ENCODE data around the gene PLCB4. TPM values are rescaled to one million over a fixed set of nuclear protein-coding genes. Genes with fewer than 3 reads are reported as not detected.
"Not testable (repeated sequence)": the region's sequence is repeated elsewhere in the genome, so short reads cannot be mapped to it uniquely, and the experiment has no call there.

Gene PLCB4
- total RNA-seq, 6 experiments from 2014 or later, result 71.8 to 95.7 (median 79.1) TPM

- Mint-ChIP-seq H3K27me3 (ENCODE audit: insufficient read depth) (no peaks in the 10 kb centered on the region), H3K4me1 (ENCODE audit: low read depth) (peaks cover 55% of the 10 kb centered on the region), H3K27ac (peak overlapping the region; percentile 89), H3K4me3 (no peak overlapping the region; the same call in 1 of the 2 replicates), H3K9me3 (no peaks in the 10 kb centered on the region), H3K36me3 (ENCODE audit: low read depth) (no peaks in the 10 kb centered on the region; the same call in 1 of the 2 replicates)
- TF ChIP-seq CTCF (IDR thresholded peaks at IDR 0.05), result no peak
- peak; percentile 42 for DNase-seq
Measured at GRCh38 chr20:9040863-9041524, 27.9 kb upstream of the PLCB4 start.

DNA sequence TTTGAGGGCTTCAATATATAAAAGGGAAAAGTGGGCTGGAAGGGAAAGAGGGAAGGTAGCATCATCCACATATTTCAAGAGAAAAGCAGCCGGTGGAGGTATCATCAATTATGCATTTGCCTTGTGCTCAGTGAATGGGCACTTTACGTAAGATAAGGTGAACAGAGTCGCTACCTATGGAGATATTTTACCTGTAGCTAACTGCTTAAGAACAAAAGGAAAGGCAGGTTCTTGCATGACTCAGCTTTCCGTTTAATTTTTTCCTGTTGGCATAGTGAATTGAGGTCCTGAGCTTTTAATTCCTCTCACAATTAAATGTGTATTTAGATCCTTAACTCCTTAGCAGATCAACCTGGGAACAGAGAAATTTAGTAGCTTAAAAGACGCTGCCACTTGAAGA, 25.5 kb upstream of the PLCB4 start:
- peaks cover 11% of the 10 kb centered on the region; the same call in 1 of the 2 replicates for H3K36me3 Mint-ChIP-seq (ENCODE audit: low read depth)
- H3K27ac Mint-ChIP-seq, result no peak overlapping the region
- DNase-seq, result no peak
- H3K4me1 Mint-ChIP-seq (ENCODE audit: low read depth), result peaks cover 43% of the 10 kb centered on the region
- no peak for TF ChIP-seq CTCF (IDR thresholded peaks at IDR 0.05)
- H3K4me3 Mint-ChIP-seq, result no peak overlapping the region
- no peaks in the 10 kb centered on the region for H3K27me3 Mint-ChIP-seq (ENCODE audit: insufficient read depth)
- peaks cover 9% of the 10 kb centered on the region for H3K9me3 Mint-ChIP-seq

DNA sequence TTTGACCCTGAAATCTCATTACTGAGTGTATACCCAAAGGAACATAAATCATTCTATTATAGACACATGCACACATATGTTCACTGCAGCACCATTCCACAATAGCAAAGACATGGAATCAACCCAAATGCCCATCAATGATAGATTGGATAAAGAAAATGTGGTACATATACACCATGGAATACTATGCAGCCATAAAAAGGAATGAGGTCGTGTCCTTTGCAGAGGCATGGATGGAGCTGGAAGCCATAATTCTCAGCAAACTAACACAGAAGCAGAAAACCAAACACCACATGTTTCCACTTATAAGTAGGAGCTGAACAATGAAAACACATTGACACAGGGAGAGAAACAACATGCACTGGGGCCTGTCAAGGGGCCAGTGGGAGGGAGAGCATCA, 21.0 kb upstream of the PLCB4 start:
- not testable (repeated sequence) for H3K27ac Mint-ChIP-seq; DNase-seq; H3K27me3 Mint-ChIP-seq (ENCODE audit: insufficient read depth); H3K9me3 Mint-ChIP-seq; H3K4me3 Mint-ChIP-seq
- H3K4me1 Mint-ChIP-seq (ENCODE audit: low read depth), result peaks cover 49% of the 10 kb centered on the region
- peaks cover 22% of the 10 kb centered on the region for H3K36me3 Mint-ChIP-seq (ENCODE audit: low read depth)

DNA sequence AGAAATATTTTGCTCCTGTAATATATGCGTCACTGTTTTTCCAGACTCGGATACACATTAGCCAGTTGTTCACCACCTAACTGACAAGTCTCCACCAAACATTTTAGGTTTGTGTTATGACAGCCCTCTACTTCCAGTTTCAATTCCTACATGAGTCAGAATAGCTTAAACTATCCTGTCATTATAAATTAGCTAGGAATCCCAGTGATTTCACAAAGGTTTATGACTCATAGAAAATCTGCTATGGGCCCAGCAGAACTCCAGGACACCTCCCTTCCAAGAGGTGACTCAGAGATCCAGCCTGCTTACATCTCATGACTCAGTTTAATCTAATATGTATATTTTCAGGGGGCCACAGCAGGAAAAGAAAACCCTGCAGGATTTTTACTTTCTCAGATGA, 17.4 kb upstream of the PLCB4 start:
- H3K27ac Mint-ChIP-seq, result peak overlapping the region; percentile 94
- no peak for TF ChIP-seq CTCF (IDR thresholded peaks at IDR 0.05)
- H3K4me3 Mint-ChIP-seq, result peak overlapping the region; percentile 80
- peaks cover 24% of the 10 kb centered on the region for H3K36me3 Mint-ChIP-seq (ENCODE audit: low read depth)
- peaks cover 77% of the 10 kb centered on the region for H3K4me1 Mint-ChIP-seq (ENCODE audit: low read depth)
- H3K27me3 Mint-ChIP-seq (ENCODE audit: insufficient read depth), result peaks cover 2% of the 10 kb centered on the region; the same call in 1 of the 2 replicates
- peaks cover 9% of the 10 kb centered on the region for H3K9me3 Mint-ChIP-seq
- DNase-seq, result peak; percentile 98

DNA sequence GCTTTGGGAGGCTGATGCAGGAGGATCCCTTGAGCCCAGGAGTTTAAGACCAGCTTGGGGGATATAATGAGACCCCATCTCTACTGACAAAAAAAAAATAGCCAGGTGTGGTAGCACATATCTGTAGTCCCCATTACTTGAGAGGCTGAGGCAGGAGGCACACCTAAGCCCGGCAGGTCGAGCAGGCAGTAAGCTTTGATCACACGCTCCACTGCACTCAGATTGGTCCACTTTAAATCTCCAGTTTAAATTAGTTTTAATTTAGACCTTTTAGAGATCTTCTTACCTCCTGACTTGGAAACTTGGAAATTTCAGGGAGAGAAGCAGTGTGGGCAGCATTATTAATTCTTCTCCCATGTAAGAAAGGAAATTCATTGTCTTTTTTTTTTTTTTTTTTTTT, 16.8 kb upstream of the PLCB4 start:
- no peak for DNase-seq
- H3K36me3 Mint-ChIP-seq (ENCODE audit: low read depth), result peaks cover 29% of the 10 kb centered on the region
- H3K27me3 Mint-ChIP-seq (ENCODE audit: insufficient read depth), result peaks cover 2% of the 10 kb centered on the region; the same call in 1 of the 2 replicates
- no peak for TF ChIP-seq CTCF (IDR thresholded peaks at IDR 0.05)
- peaks cover 79% of the 10 kb centered on the region for H3K4me1 Mint-ChIP-seq (ENCODE audit: low read depth)
- H3K9me3 Mint-ChIP-seq, result peaks cover 9% of the 10 kb centered on the region
- peak overlapping the region; percentile 80 for H3K4me3 Mint-ChIP-seq
- H3K27ac Mint-ChIP-seq, result peak overlapping the region; percentile 94

GRCh38 chr20:9053108-9053507, 15.8 kb upstream of the PLCB4 start:
- Mint-ChIP-seq H3K9me3 (peaks cover under 1% of the 10 kb centered on the region; the same call in 1 of the 2 replicates), H3K4me3 (peak overlapping the region; percentile 77), H3K4me1 (ENCODE audit: low read depth) (peaks cover 86% of the 10 kb centered on the region), H3K27me3 (ENCODE audit: insufficient read depth) (peaks cover 2% of the 10 kb centered on the region; the same call in 1 of the 2 replicates), H3K27ac (peak overlapping the region; percentile 90), H3K36me3 (ENCODE audit: low read depth) (peaks cover 19% of the 10 kb centered on the region)
- DNase-seq, result no peak
- TF ChIP-seq CTCF (IDR thresholded peaks at IDR 0.05), result no peak

Measured in HFFc6 (cell line).